ENCODE measurements around the gene CCDC33.

The CCDC33 gene

DNA sequence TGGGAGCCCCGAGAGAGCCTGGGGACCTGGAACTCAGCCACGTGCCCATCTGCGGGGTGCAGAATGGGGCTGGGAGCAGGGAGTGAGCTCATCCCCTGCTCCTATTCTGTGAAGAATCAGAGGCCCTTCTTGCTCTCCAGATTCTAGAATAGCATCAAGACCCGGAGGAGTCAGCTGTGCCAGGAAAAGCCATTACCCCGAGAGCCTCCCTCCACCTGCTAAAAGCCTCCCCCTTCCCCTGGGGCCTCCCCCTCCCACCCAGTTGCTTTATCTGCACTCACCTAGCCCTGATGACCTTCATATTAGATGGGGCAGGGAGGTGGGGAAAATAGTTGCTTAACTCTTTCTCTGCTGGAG is 23.1 kb downstream of the CCDC33 start:
- no peak overlapping the region for H2BK12ac ChIP-seq (ENCODE audit: low read length in 2 of 2)
- peaks cover 93 to 95% of the 10 kb centered on the region in 2 experiments for H3K27me3 ChIP-seq (ENCODE audit: control insufficient read depth in 1 of 2, insufficient read depth in 1 of 2, low read length in 2 of 2)
- DNase-seq = no peak
- no peak overlapping the region for H2AFZ ChIP-seq (ENCODE audit: low read depth, low read length)
- H3K14ac ChIP-seq (ENCODE audit: low read length in 2 of 2) = no peak overlapping the region
- H3K9me3 ChIP-seq (ENCODE audit: control insufficient read depth, low read length) = no peaks in the 10 kb centered on the region
- no peak overlapping the region for H4K8ac ChIP-seq (ENCODE audit: low read length)
- no peak overlapping the region for H3K9ac ChIP-seq (ENCODE audit: low read length)
- H2BK15ac ChIP-seq (ENCODE audit: low read depth, poor library complexity, severe bottlenecking) = no peak overlapping the region
- H2BK5ac ChIP-seq (ENCODE audit: low read depth, low read length, poor library complexity, severe bottlenecking) = no peak overlapping the region
- no peak overlapping the region for H3K4ac ChIP-seq (ENCODE audit: low read depth in 1 of 2, low read length in 2 of 2)
- H3K4me3 ChIP-seq (ENCODE audit: insufficient read depth in 1 of 2, low read depth in 1 of 2, low read length in 2 of 2) = no peak overlapping the region
- no peak overlapping the region for H3K27ac ChIP-seq (ENCODE audit: low read length, poor library complexity, severe bottlenecking)
- H3K36me3 ChIP-seq (ENCODE audit: control insufficient read depth in 1 of 2, insufficient read depth in 2 of 2, low read depth in 1 of 2, low read length in 2 of 2) = no peaks in the 10 kb centered on the region
- no peak overlapping the region for H2AK5ac ChIP-seq (ENCODE audit: low read length, severe bottlenecking)
- H3K23ac ChIP-seq (ENCODE audit: low read length in 2 of 2) = no peak overlapping the region
- H2BK120ac ChIP-seq (ENCODE audit: low read depth, low read length) = no peak overlapping the region
- 70% methylated on average over 4 of the region's 5 CpGs for WGBS
- H3K4me2 ChIP-seq (ENCODE audit: low read length, poor library complexity, severe bottlenecking) = no peak overlapping the region
- no peak overlapping the region for H4K91ac ChIP-seq (ENCODE audit: low read length)
- no peaks in the 10 kb centered on the region for H3K79me1 ChIP-seq (replicated peaks; ENCODE audit: low read length, poor library complexity, severe bottlenecking)
- H3K18ac ChIP-seq (ENCODE audit: low read depth in 1 of 2, low read length in 2 of 2) = no peak overlapping the region
- H3K4me1 ChIP-seq (ENCODE audit: control insufficient read depth, insufficient read depth, low read depth, low read length) = peaks cover 8% of the 10 kb centered on the region

DNA sequence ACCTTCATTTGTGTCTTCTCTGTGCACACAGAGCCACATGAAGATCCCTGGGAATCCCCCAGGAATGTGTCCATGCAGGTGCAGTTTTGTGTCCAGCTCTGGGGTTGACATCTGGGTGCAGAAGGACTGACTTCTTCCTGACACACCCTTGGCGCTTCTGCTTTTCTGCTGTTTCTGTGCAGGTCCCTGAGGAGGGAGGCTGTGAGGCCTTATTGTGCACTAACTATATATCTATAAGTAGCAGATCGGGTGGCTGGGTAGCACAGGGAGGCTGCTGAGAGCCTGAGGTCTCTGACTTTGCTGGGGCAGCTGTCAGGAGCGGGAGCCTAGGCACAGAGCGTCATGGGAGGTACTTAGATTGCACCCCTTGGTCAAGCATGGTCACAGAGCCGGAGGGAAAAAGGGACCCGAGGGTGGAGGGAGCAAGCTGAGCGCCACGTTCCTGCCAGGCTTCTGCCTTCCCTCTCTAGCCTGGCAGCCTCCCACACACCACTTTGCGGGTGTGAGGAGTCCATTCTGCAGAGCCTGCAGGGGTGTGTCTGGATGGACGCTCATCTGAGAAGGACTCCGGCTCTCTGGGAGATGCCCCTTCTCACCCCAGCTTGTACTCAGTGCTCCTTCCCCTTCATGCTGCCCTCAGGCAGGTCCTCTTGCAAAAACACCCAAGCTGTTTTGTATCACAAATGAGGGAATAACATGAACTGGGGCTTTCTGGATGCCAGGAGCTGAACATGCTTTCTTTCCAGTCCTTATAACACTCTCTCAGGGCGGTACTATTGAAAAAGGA is 23.9 kb downstream of the CCDC33 start:
- Histone ChIP-seq H3K27ac (ENCODE audit: low read length, poor library complexity, severe bottlenecking) (no peak overlapping the region), H3K14ac (ENCODE audit: low read length in 2 of 2) (no peak overlapping the region), H3K4ac (ENCODE audit: low read depth in 1 of 2, low read length in 2 of 2) (no peak overlapping the region), H3K23ac (ENCODE audit: low read length in 2 of 2) (no peak overlapping the region), H2BK12ac (ENCODE audit: low read length in 2 of 2) (no peak overlapping the region), H4K91ac (ENCODE audit: low read length) (no peak overlapping the region), H2BK5ac (ENCODE audit: low read depth, low read length, poor library complexity, severe bottlenecking) (no peak overlapping the region), H3K79me1 (replicated peaks; ENCODE audit: low read length, poor library complexity, severe bottlenecking) (no peaks in the 10 kb centered on the region), H3K4me3 (ENCODE audit: insufficient read depth in 1 of 2, low read depth in 1 of 2, low read length in 2 of 2) (no peak overlapping the region), H2BK120ac (ENCODE audit: low read depth, low read length) (no peak overlapping the region), H2AFZ (ENCODE audit: low read depth, low read length) (no peak overlapping the region), H3K9ac (ENCODE audit: low read length) (no peak overlapping the region), H3K4me2 (ENCODE audit: low read length, poor library complexity, severe bottlenecking) (no peak overlapping the region), H4K8ac (ENCODE audit: low read length) (no peak overlapping the region), H3K18ac (ENCODE audit: low read depth in 1 of 2, low read length in 2 of 2) (no peak overlapping the region), H3K27me3 (ENCODE audit: control insufficient read depth in 1 of 2, insufficient read depth in 1 of 2, low read length in 2 of 2) (peaks cover 99% of the 10 kb centered on the region in 2 experiments), H2AK5ac (ENCODE audit: low read length, severe bottlenecking) (no peak overlapping the region), H2BK15ac (ENCODE audit: low read depth, poor library complexity, severe bottlenecking) (no peak overlapping the region), H3K4me1 (ENCODE audit: control insufficient read depth, insufficient read depth, low read depth, low read length) (peaks cover 8% of the 10 kb centered on the region), H3K9me3 (ENCODE audit: control insufficient read depth, low read length) (no peaks in the 10 kb centered on the region), H3K36me3 (ENCODE audit: control insufficient read depth in 1 of 2, insufficient read depth in 2 of 2, low read depth in 1 of 2, low read length in 2 of 2) (no peaks in the 10 kb centered on the region)
- 82% methylated on average over 10 of the region's 12 CpGs for WGBS
- no peak for DNase-seq

GRCh38 chr15:74261041-74261440 is 24.9 kb downstream of the CCDC33 start:
- Histone ChIP-seq H3K4me2 (ENCODE audit: low read length, poor library complexity, severe bottlenecking) (no peak overlapping the region), H2BK12ac (ENCODE audit: low read length in 2 of 2) (no peak overlapping the region), H3K4ac (ENCODE audit: low read depth in 1 of 2, low read length in 2 of 2) (no peak overlapping the region), H3K79me1 (replicated peaks; ENCODE audit: low read length, poor library complexity, severe bottlenecking) (no peaks in the 10 kb centered on the region), H3K27me3 (ENCODE audit: control insufficient read depth in 1 of 2, insufficient read depth in 1 of 2, low read length in 2 of 2) (peaks cover 89 to 96% of the 10 kb centered on the region in 2 experiments), H3K9ac (ENCODE audit: low read length) (no peak overlapping the region), H3K36me3 (ENCODE audit: control insufficient read depth in 1 of 2, insufficient read depth in 2 of 2, low read depth in 1 of 2, low read length in 2 of 2) (no peaks in the 10 kb centered on the region), H2BK5ac (ENCODE audit: low read depth, low read length, poor library complexity, severe bottlenecking) (no peak overlapping the region), H3K4me3 (ENCODE audit: insufficient read depth in 1 of 2, low read depth in 1 of 2, low read length in 2 of 2) (no peak overlapping the region), H2AK5ac (ENCODE audit: low read length, severe bottlenecking) (no peak overlapping the region), H4K8ac (ENCODE audit: low read length) (no peak overlapping the region), H4K91ac (ENCODE audit: low read length) (no peak overlapping the region), H3K14ac (ENCODE audit: low read length in 2 of 2) (no peak overlapping the region), H3K23ac (ENCODE audit: low read length in 2 of 2) (no peak overlapping the region), H3K27ac (ENCODE audit: low read length, poor library complexity, severe bottlenecking) (no peak overlapping the region), H3K4me1 (ENCODE audit: control insufficient read depth, insufficient read depth, low read depth, low read length) (peaks cover 8% of the 10 kb centered on the region), H3K18ac (ENCODE audit: low read depth in 1 of 2, low read length in 2 of 2) (no peak overlapping the region), H2AFZ (ENCODE audit: low read depth, low read length) (no peak overlapping the region), H2BK15ac (ENCODE audit: low read depth, poor library complexity, severe bottlenecking) (no peak overlapping the region), H2BK120ac (ENCODE audit: low read depth, low read length) (no peak overlapping the region), H3K9me3 (ENCODE audit: control insufficient read depth, low read length) (no peaks in the 10 kb centered on the region)
- DNase-seq = no peak
- WGBS = 79% methylated on average over 3 of the region's 3 CpGs

GRCh38 chr15:74261685-74262084 is 25.6 kb downstream of the CCDC33 start:
- Histone ChIP-seq H3K23ac (ENCODE audit: low read length in 2 of 2) (no peak overlapping the region), H2AFZ (ENCODE audit: low read depth, low read length) (no peak overlapping the region), H3K9ac (ENCODE audit: low read length) (no peak overlapping the region), H2BK12ac (ENCODE audit: low read length in 2 of 2) (no peak overlapping the region), H3K4me1 (ENCODE audit: control insufficient read depth, insufficient read depth, low read depth, low read length) (peaks cover 8% of the 10 kb centered on the region), H2BK120ac (ENCODE audit: low read depth, low read length) (no peak overlapping the region), H3K4me2 (ENCODE audit: low read length, poor library complexity, severe bottlenecking) (no peak overlapping the region), H3K4me3 (ENCODE audit: insufficient read depth in 1 of 2, low read depth in 1 of 2, low read length in 2 of 2) (no peak overlapping the region), H3K9me3 (ENCODE audit: control insufficient read depth, low read length) (no peaks in the 10 kb centered on the region), H4K8ac (ENCODE audit: low read length) (no peak overlapping the region), H2BK5ac (ENCODE audit: low read depth, low read length, poor library complexity, severe bottlenecking) (no peak overlapping the region), H3K79me1 (replicated peaks; ENCODE audit: low read length, poor library complexity, severe bottlenecking) (no peaks in the 10 kb centered on the region), H3K18ac (ENCODE audit: low read depth in 1 of 2, low read length in 2 of 2) (no peak overlapping the region), H2AK5ac (ENCODE audit: low read length, severe bottlenecking) (no peak overlapping the region), H3K36me3 (ENCODE audit: control insufficient read depth in 1 of 2, insufficient read depth in 2 of 2, low read depth in 1 of 2, low read length in 2 of 2) (no peaks in the 10 kb centered on the region), H3K27me3 (ENCODE audit: control insufficient read depth in 1 of 2, insufficient read depth in 1 of 2, low read length in 2 of 2) (peaks cover 89 to 96% of the 10 kb centered on the region in 2 experiments), H3K27ac (ENCODE audit: low read length, poor library complexity, severe bottlenecking) (no peak overlapping the region), H3K14ac (ENCODE audit: low read length in 2 of 2) (no peak overlapping the region), H4K91ac (ENCODE audit: low read length) (no peak overlapping the region), H2BK15ac (ENCODE audit: low read depth, poor library complexity, severe bottlenecking) (no peak overlapping the region), H3K4ac (ENCODE audit: low read depth in 1 of 2, low read length in 2 of 2) (no peak overlapping the region)
- no peak for DNase-seq
- WGBS = 93% methylated on average over 7 of the region's 8 CpGs
